HG03378 (cell line): ENCODE results near the gene S100A16.
"Not testable (repeated sequence)": the region's sequence is repeated elsewhere in the genome, so short reads cannot be mapped to it uniquely, and the experiment has no call there.

Experiments used
- ATAC-seq: cut with Tn5 transposase; IDR thresholded peaks from one replicate; pipeline ENCODE4 v1.9.1; 2021; ENCODE audit warnings: mild to moderate bottlenecking, moderate library complexity; ENCODE audit not compliant: unreplicated experiment

S100A16 gene

GRCh38 chr1:153588033-153588432 lies 24.9 kb downstream of the S100A16 start:
- ATAC-seq = not testable (repeated sequence)

DNA sequence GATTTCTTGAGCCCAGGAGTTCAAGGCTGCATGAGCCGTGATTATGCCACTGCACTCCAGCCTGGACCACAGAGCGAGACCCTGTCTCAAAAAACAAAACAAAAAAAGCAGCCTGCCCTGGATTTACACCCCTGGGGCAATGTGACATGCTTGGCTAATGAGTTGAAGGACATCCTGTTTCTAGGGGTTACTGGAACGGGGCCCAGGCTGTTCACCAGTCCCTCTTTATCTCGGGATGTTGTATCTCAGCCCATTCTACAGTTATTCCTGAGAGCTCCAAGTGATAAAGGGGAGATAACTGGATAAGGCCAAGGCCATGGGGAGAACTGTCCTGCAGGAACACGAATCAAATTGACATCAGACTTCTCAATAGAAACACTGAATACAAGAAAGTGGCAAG lies 25.6 kb downstream of the S100A16 start:
- ATAC-seq = no peak

- ATAC-seq = no peak
Measured at GRCh38 chr1:153586347-153586746, 26.6 kb downstream of the S100A16 start.

DNA sequence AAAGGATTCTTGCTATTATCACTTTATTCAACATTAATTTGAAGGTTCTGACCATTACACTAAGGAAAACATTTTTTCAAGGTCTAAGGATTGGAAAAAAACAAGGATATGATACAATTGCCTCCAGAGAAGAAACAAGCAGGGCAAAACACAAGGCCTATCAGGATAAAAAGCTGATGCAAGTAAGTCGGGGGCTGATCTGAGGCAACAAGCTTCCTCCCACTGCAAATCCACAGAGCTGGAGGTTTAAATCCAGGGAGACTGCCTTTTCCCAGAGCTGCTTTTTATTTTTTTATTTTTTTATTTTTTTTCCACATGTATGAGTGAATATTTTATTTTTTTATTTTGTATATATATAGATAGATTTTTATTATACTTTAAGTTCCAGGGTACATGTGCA lies 27.9 kb downstream of the S100A16 start:
- ATAC-seq = no peak

DNA sequence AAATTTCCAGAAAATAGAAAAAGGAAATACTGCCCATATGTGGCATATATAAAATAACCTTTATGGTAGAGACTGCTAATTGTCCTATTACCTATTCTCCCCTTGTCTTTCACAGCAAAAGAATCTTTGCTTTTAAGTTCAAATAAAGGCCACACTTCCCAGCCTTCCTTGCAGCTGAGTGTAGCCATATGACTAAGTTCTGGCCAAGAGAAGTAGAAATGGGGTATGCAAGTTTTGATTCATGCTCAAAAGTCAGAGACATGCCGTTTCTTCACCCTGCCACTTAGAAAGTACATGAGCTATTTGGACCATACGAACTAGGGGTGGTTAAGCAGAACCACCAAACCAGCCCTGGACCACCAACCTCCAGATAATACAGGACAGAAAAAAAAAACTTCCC lies 29.0 kb downstream of the S100A16 start:
- no peak for ATAC-seq

DNA sequence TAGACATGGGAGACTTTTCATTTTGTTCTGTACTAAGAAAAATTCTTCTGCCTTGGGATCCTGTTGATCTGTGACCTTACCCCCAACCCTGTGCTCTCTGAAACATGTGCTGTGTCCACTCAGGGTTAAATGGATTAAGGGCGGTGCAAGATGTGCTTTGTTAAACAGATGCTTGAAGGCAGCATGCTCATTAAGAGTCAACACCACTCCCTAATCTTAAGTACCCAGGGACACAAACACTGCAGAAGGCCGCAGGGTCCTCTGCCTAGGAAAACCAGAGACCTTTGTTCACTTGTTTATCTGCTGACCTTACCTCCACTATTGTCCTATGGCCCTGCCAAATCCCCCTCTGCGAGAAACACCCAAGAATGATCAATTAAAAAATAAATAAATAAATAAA lies 29.4 kb downstream of the S100A16 start:
- ATAC-seq = not testable (repeated sequence)

- not testable (repeated sequence) for ATAC-seq
Measured at GRCh38 chr1:153582836-153583235, 30.1 kb downstream of the S100A16 start.

DNA sequence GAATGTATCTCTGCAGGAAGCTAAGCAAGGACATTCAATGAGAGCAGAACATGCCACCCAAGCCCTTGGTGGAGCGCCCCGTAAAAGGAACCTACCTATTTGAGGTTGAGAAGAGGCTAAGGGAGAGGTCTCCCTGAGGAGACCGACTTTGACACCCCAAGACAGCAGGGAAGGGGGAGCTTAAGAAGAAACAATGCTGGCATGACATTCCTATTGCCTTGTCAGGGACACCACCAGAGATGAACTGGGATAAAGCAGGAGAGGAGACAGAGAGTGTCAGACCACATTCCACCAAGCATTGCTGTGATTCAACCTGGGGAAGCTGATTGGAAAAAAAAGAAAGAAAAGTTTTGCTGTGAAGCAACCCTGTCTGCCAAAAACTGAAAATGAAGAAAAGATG lies 34.0 kb downstream of the S100A16 start:
- ATAC-seq = no peak

- no peak for ATAC-seq
Measured at GRCh38 chr1:153578490-153578889, 34.4 kb downstream of the S100A16 start.

DNA sequence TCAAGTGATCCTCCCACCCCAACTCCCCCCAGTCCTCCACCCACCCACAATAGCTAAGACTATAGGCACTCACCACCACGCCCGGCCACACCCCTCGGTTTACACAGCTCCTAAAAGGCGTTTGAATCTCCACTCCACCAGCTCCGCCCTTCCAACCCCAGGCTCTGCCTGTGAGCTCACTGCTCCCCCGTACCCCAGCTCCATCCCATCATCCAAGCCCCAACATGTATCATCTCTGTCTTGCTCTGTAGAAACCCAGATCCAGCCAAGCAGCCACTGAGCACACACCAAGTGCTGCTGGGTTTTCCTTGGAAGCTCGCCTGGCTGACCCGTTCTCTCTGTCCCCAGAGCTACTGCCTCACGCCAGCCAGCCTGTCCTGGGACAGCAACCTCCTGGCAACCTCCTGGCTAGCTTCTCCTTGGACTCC lies 35.3 kb downstream of the S100A16 start:
- no peak for ATAC-seq

- no peak for ATAC-seq
Measured at GRCh38 chr1:153577138-153577537, 35.8 kb downstream of the S100A16 start.

- not testable (repeated sequence) for ATAC-seq
Measured at GRCh38 chr1:153575497-153575896, 37.4 kb downstream of the S100A16 start.

- ATAC-seq = not testable (repeated sequence)
Measured at GRCh38 chr1:153575081-153575491, 37.9 kb downstream of the S100A16 start.

GRCh38 chr1:153573351-153573750 lies 39.6 kb downstream of the S100A16 start:
- ATAC-seq = no peak

GRCh38 chr1:153572569-153573015 lies 40.3 kb downstream of the S100A16 start:
- ATAC-seq = no peak

- no peak for ATAC-seq
Measured at GRCh38 chr1:153571706-153572105, 41.2 kb downstream of the S100A16 start.

DNA sequence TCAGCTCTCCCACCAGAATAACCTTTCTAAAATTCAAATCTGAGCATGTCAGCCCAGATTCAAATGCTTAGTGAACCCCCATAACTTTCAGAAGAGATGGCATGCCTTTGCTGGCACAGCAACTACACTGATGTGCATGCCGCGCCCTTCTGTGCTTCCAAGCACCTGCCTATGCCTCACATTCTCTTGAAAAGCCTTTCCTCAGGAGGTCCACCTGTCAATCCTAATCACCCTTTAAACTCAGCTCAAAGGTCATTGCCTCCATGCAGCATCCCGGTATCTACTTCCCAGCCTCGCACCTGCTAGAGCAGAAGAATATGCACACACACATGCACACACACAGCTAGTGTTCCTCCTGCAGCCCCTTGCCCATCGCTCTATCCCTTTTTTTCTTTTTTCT lies 42.1 kb downstream of the S100A16 start:
- ATAC-seq = no peak

GRCh38 chr1:153569465-153569864 lies 43.5 kb downstream of the S100A16 start:
- no peak for ATAC-seq

DNA sequence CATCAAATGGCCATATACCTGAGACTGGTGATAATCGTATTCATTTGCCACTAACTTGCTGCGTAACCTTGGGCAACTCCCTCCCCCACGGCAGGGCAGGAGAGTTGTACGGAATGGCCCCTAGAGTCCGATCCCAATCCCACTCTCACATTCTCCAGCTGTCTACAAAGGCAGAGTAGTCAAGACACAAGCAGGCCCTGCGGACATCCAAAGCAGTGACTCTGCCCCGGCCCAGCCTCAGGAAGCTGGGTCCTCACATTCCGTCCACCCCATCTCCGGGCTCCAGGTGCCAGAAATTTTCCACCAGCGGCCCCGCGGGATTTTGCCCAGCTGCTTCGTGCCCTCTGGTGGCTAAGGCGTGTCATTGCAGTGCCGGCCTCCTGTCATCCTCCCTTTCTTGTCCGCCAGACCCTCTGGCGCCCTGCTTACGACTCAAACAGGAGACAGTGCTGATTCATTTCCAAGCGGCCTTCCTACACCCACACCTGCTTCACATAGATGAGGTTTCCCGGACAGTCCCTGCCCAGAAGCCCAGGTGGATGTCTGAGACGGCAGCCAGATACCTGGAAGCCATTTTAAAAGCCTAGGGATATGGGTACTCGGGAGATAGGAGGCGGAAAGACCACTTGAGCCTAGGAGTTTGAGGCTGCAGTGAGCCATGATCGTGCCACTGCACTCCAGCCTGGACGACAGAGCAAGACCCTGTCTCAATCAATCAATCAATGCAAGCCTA lies 44.4 kb downstream of the S100A16 start:
- no peak for ATAC-seq

- no peak for ATAC-seq
Measured at GRCh38 chr1:153567621-153568366, 45.1 kb downstream of the S100A16 start.

GRCh38 chr1:153566414-153567371 lies 46.2 kb downstream of the S100A16 start:
- ATAC-seq = no peak
